ENCODE results near the gene DLGAP1.
A peak's percentile ranks its signal among the peaks of the same experiment; 100 is the strongest.

Gene DLGAP1

GRCh38 chr18:3452750-3453539 is 1002.2 kb downstream of the DLGAP1 start:
- no peak for DNase-seq

DNA sequence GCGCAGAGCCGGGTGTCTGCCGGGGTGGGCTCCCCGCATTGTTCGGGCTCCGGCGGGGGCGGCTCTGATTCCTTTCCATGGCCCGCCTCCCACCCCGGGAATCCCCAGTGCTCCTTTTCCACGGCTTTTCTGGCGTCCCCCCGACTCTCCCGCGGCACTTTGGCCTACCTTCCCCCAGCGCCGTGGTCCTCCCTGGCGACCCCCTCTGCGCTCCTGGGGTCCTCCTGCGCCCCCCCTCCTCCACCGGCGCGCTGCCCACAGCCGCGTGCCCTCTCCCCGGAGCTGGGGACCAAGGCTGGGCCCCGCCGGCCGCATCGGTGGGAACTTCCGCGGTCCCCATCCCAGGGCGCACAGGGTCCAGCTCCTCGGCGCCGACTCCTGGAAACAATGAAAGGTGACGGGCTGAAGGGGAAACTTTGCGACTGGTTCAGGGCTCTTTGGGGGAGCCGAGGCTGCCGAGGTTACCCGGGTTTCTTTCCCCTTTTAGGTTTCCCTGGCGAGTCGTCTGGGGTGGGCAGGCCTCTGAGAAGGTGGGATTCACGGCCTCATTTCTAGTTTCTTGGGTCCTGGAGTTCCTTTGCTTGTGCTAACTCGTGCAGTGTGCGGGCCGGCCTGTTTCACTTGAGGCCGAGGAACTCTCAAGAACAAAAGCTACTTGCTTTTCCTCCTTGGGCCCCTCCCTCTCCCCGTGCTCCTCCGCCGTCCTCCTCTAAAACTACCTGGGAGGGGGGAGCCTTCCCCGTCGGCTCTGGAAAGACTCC is 1002.9 kb downstream of the DLGAP1 start:
- no peak for DNase-seq

GRCh38 chr18:3451183-3451988 is 1003.7 kb downstream of the DLGAP1 start:
- DNase-seq = peak; percentile 14

- DNase-seq = no peak
These were observed 1004.3 kb downstream of the DLGAP1 start for GRCh38 chr18:3450799-3451182.

- peak; percentile 33 for DNase-seq
These were observed 1004.9 kb downstream of the DLGAP1 start, which contains the start of gene TGIF1 for GRCh38 chr18:3450012-3450798. TGIF1 (plus strand) TSS chr18:3450172; CDS start chr18:3450490, 318 bp downstream.

DNA sequence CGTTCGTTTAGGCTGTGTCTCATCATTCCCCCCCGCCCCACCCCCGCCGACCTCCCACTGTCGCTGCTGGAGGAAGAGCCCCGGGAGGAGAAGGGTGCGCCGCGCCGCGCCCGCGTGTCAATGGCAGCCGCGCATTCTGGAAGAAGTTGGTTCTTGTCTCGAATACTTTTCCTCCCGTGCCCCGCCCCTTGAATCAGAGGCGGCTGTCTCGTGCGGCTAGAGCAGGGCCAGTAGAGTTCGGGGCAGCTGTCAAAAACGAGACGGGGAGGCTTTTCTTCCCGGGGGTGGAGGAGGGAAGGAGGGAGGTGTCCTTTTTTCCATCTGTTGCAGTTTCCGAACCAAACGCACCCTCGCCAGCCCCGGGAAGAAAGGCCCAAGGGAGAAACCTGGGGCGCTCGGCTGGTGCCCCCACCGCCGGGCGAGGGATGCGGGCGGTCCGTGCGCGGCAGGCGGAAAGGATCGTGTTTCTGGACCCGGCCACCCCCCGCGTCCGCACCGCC is 1005.5 kb downstream of the DLGAP1 start:
- DNase-seq = peak; percentile 47

DNA sequence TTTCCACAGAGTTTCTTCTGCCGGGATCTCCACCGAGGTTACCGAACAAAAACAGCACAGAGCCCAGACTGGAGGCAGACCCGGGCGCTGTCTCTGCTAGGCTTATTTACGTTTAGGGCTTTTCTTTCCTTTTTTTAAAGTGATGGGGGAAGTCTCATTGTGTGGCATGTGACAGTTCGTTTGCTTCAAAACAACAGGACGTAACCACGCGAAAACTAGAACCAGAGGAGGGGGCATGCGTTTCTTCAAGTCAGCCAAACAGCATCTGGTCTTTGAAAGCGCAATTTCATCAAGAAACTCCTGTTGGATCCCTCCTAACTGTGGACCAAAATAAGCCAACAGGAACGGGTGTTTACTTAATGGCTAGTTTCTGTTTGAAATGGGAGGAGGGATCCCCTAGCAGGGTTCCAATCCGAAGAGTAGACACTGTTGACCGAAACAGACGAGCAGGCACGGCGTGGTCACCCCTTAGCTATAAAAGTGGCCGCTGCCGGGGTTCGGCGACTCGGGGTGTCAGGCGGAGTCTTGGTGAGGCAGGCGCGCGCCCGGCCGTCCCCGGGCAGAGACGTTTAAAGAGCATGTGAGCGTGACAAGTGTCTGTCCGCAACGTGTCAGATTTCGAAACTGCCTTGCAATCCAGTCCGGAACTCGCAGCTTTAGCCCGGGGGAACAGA is 1006.1 kb downstream of the DLGAP1 start:
- peak; percentile 32 for DNase-seq

- peak; percentile 83 for DNase-seq
These were observed 1006.9 kb downstream of the DLGAP1 start for GRCh38 chr18:3447895-3448837.

DNA sequence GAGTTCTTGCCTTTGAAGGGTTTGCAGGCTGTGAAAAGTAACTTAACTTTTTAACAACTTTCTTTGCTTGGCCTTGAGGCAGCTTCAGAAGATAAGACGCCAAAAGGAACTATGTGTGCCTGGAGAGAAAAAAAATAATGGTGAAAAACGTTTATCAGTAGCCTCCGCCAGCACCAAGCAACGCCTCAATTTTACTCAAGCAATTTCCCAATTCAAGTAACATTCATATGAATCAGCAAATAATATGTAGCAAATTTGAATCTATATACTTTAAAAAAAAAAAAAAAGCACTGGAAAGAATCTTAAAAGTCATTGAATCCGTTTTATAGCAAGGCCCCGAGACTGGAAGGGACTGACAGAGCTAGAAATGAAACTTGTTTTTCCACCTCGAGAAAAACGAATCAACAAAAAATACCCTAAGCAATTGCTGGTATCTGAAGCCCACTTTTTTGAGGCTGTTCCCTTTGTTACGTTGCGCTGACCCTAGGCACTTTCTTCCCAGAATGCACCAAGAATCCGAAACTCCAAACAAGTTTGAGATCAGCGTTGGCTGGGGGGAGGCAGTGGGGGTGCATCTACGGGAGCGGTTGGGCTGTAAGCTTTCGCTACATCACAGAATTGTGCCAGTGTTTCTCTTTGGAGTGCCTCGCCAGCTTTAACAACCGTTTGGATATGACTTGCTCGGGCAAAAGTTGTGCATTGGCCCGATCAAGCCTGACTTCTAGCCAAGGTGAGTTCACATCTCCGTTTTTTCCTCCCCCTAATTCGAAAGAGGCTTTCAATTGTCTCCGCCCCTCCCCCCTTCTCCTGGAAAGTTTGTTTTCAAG is 1007.8 kb downstream of the DLGAP1 start:
- no peak for DNase-seq

Measured in NCI-H1694 treated with DMSO at 0.1 percent for 48 hours (cell line).